HG03097 (cell line): Measurements from ENCODE around the gene CGNL1.

Source experiments
- ATAC-seq: cut with Tn5 transposase; IDR thresholded peaks from one replicate; pipeline ENCODE4 v1.9.1; 2021; ENCODE audit not compliant: unreplicated experiment, low FRiP score

The CGNL1 gene

DNA sequence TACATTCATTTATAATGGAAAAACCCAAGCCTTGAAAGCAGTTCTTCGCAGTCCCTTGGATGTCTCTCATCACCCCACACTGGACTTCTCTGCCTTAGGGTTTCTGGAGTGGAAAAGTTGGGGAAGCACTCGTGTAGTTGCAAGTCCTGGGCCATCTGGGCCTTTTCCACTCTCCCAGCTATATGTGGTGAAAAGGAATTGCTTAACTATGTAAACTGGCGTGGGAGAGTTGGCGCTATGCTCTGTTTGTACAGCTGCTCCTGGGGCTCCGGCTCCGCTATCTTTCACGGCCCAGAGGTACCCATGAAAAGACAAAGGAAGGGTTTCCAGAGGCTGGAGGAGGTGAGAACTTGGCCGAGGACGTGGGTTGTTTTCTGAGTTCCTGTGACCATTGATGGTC, 134.3 kb downstream of the CGNL1 start:
- ATAC-seq, result no peak

DNA sequence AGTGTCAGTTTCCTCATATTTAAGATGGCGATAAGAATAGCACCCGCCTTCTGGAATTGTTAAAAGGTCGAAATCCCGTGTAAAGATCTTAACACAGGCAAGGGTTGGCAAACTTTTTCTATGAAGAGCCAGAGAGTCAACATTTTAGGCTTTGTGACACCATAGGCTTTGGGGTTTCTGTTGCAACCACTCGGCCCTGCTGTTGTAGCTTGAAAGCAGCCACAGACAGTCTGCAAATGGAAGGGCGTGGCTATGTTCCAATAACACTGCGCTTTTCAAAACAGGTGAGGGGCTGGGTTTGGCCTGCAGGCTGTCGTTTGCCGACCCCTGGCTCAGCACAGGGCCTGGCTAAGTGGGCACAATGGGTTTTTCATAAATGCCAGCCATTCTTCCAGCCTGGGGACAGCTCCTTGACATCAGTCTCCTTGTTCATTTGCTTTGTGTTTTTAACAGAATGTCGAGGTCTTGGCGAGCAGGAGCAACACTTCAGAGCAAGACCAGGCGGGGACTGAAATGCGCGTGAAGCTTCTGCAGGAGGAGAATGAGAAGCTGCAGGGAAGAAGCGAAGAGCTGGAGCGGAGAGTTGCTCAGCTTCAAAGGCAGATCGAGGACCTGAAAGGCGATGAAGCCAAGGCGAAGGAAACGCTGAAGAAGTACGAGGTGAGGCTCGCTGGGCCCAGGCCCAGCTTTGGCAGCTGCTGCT, 140.2 kb downstream of the CGNL1 start:
- no peak for ATAC-seq

DNA sequence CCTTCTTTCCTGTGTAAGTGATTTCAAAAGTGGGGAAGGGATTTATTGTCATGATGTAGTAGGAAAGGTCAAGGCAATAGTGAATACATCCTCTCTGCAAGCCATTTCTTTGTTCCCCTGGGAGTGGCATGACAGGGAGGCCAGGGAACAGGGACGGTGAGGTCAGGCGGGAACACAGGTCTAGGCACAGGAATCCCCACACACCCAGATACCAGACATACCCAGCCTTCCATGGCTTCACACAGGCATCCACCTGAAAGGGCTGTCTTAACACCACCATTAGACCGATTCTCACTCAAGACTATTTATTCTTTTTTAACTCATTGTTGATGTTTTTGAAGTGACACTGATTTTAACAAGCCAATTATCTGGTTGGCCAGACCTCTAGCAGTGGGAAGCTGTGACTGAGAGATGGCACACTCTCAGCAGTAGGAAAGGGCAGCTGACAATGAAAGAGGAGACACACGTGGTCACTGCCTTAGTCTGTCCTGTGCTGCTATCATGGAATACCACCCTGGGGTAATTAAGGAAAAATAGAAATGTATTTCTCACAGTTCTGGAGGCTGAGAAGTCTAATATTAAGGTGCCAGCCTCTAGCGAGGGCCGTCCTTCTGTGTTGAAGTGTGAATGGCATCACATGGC, 140.8 kb downstream of the CGNL1 start:
- no peak for ATAC-seq

DNA sequence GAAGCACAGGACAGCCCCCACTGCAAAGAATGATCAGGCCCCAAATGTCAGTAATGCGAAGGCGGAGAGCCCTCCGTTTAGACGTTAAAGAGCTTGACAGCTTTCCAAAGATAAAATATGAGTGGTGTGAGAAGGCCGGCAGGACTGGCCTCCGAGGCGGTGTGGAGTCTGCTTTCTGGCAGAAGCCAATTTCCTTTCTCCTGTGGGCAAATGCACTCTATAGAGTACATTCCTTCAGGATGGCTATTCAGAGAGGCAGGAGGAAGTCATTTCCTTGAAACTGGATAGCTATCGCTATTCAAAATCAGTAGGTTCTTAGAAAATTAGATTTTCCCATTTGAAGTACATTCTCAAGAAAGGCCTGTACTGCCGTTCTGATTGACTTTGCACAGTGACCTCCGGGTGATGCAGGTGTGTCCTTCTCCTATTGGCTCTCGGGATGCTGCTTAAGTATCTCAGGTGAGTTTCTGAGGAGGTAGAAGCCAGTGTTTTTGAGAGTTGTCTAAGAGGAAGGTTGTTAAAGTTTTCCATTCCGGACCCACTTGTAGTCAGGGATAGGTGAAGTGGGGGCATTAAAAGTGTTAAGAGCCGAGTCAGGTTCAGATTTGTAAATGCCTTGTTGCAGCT, 142.6 kb downstream of the CGNL1 start:
- no peak for ATAC-seq

DNA sequence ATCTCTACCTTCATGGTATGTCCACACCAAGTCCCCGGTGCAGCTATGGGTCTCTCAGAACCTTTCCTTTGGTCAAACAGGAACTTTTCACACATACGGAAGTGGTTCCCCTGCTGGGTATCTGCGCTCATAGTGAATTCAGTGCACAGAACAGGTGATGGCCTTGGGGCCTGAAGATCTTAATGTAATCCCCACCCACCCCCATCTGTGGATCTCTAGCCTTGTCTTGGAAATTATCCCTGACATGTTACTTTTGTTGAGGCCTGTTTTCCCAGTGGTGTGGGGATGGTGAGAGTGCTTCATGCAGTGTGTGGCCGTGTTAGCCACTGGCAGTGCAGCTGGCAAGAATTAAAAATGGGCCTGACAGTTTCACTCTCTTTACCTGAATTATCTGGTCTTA, 143.5 kb downstream of the CGNL1 start:
- no peak for ATAC-seq

DNA sequence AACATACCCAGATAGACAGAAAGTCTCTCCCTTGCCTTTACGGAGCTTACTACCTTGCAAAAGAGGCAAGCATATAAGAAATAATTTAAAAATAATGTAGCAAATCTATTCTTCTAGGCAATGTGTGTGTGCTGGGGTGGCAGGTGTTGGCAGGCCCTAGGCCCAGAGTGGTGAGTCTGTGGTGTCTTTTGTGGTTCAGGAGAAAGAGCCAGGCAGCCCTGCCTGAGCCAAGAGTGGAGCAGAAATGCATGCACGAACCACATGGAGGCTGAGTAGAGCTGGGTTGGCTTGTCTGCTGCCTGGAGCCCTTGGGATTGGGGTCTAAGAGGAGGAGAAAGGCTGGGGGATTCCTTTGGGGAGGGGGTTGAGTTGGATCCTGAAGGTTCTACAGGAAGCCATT, 145.2 kb downstream of the CGNL1 start:
- ATAC-seq, result no peak

DNA sequence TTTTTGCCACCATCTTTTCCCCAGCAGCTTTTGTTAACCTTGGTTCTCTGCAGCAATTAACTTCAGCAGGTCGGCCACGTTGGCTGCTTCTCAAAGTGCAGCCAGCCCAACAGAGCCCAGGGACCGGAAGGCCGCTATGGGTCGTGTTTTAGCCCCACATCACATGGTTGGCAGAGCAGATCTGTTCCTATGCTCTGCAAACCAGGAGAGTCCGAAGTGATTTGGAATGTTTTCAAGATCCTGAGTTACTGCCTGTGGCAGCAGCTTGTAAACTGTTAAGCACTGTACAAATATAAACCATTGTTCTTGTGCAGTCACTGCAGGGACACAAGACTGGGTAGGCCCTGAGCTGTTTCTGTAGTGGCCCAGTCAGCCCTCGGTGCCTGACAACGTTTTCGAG, 145.8 kb downstream of the CGNL1 start:
- no peak for ATAC-seq

DNA sequence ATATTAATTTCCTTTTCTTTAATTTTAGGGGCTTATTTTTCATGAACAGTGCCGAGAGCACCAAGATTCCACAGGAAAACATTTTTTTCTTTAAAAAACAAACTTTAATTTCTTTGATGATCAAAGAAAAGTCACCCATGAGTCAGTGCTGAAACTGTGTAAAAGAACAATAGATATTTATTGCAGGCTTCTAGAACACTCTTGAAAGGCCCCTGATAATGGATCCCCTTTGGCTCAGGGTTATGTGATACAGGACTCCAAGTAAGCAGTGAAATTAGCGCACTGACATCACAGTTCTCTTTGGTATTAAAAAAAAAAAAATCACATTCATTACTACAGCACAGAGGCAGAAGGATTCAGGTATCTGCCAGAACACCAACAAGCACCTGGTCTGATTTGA, 149.3 kb downstream of the CGNL1 start:
- no peak for ATAC-seq

DNA sequence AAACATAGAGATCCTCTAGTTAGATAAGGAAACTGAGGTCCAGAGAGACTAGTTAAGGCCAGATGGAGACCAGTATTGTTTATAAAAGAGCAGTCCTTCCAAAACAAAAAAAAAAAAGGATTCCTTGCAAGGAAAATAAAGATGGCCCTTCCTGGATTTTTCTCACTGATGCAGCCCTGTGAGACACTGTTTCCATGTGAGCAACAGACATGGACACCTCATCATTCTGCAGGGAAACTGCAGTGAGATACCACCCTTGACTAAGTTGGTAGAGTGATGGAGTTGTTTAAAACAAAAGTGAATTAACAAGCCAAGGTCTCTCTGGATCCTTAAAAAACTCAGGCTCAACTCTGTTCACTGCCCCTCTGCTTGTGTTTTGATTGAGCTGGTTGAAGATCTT, 149.8 kb downstream of the CGNL1 start:
- ATAC-seq, result no peak

DNA sequence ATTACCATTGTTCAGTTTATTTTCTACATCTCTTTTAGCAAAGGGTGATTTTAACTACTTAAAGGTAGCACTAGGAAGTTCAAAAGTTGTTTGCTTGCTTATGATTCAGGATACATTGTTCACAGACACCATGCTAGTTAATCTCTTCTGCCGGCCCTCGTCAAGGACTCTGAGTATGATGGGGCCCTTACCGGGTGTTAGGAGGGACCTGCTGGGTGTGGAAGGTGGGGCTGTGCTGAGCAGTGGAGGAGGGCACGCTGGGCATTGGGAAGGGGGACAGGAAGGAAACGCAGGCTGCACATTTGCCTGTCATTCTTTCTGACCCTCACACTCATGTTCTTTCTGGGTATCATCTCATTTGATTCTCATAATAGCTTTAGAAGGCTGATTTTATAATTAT, 150.3 kb downstream of the CGNL1 start:
- ATAC-seq, result no peak

DNA sequence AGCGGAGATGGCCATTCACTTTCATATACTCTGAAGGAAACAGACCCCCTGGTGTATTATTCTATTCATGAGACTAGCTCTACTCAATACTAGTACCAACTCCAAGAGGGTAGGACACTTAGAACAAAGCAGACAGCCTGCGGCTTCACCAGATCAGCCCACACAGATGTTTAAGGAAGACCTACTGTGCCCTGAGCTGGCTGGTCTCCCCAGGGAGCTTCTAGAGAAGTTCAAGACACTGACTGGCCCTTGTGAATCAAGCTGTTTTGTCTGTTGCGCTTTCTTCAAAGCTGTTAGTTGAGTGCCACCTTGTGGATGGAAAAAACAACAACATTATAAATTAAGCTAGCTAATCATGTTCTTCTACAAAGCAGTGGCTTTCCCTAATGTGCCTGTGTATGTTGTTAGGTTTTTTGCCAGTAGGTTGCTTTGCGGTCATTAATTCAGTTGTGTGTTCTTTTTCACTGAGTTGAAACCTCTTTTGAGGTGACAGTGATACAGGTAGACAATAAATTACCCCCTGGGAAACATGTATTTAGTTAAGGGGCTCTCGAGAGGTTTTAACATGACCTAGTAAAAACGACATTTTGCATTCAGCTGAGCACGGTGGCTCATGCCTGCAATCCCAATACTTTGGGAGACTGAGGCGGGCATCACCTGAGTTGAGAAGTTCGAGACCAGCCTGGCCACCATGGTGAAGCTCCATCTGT, 151.2 kb downstream of the CGNL1 start:
- ATAC-seq, result no peak

DNA sequence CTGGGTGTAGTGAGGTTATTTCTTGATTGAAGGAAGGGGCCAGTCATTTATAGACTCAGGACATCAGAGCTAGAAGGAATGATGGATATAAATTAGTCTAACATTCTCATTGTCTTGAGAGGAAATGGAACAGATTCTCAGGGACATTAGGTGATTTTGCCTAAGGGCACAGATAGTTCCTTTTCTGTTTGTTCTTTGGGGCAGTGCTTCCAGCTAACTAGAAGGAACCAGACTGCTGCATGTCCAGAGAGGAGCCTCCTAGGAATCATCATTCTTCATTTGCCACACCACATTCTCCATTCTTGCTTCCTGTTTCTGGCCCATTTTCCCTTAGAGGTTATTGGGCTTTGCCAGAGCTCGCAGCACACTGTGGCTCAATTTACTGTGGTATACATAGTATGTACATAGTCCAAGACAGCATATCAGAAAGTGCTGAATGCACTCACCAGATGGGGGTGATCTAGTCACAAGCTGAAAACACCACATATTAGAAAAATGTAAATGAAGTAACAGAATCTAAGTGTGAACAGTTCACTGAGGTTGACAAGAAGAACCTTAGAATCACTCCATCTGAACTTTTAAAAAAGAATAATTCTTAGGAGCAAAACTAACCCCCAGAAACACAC, 152.7 kb downstream of the CGNL1 start:
- ATAC-seq, result no peak

DNA sequence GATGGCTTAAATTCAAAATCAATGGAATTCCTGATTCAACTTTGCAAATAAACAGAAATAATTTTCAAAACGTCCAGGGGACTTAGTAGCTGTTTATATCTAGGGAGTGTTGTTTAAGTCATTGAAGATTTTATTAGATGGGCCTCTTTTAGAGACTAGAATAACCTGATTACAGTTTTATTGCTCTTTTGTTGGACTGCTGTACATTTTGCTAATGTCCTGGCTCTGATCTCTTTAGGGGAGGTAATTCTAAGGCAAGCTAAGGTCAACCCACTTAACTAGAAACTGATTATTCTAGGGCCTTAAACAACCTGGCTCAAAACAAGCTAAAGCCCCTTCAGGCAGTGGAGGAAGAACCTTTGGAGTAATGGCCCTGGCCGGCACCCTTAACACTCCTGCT, 153.4 kb downstream of the CGNL1 start:
- no peak for ATAC-seq

DNA sequence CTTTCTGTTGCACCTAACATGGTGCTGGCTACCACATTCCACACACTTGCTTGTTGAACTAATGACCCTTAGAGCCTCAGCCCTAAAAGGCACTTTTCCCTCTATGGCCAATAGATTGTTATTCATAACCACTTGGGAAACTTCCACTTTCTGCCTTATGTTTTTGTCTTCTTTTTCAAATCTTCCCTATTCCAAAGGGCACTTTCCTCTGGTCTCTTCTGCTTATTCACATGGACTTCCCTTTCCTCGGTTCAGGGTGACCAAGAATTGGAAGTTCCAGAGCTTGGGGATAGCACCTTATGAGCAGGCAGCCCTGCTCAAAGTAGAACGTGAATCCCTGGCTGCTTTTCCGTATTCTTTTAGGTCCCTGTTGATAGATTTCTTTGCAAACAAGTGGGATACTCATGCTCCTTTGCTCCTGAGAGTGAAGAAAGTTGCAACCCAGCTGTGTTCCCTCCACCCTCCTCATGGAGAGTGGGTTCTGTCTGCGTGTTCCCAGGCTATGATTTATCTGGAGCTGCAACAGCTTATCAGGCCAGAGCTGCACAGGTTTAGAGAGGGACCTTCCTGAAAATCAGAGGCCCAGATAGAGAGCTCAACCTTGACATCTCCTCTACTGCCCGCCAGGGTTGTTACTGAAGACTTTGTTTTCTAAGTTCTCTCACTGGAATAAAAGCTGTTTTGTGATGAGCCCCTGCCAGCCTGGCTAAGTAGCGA, 156.6 kb downstream of the CGNL1 start:
- no peak for ATAC-seq

DNA sequence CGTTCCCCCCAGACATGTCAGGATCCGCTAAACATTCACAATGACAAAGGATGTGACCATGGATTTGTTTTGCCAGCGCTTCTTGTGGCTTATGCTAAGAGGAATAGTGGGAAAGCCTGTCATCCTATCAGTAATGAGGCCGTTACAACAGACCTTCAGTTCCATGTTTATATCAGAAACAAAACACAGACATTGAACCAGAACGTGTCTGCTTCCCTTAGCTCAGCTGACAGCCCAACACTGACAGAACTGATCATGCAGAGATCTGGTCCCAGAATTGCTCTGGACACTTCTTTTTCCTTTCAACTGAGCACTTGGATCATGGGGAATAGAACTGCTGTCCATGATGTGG, 157.1 kb downstream of the CGNL1 start:
- no peak for ATAC-seq

DNA sequence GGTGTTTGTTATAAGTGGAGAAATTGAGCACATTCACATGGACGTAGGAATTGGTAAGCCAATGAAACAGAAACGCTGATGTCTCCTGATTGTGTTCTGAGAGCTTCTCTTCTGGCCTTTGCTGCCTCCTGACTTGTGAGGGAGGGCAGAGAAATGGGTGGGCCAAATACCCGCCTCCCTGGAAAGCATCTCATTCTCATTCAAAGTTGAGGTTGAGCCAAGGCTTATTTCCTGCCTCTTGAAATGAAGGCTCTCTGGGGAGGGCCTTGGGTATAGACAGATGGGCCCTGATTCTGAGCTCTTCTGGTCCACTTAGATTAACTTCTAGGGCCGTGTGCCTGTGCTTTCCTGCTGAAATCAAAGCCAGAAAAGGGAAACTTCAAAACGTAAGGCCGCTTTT, 158.0 kb downstream of the CGNL1 start:
- ATAC-seq, result no peak

DNA sequence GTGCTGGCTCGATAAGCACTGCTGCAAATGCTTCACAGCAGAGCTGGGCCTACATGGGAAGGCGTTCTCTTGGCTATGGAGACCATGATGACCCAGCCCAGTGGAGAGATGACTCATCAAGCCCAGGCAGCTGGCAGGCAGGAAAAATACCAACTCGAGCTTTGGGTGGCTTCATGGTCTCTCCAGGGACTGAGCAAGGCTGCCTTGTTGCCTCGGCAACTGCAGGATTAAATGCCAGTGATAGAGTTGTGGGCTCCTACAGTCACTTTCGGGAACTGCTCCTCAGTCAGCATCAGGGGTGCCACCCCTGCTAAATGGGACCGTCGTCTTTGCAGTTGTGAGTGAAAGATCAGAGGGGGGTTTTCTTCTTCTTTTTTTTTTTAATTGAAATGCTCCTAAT, 160.8 kb downstream of the CGNL1 start:
- no peak for ATAC-seq

DNA sequence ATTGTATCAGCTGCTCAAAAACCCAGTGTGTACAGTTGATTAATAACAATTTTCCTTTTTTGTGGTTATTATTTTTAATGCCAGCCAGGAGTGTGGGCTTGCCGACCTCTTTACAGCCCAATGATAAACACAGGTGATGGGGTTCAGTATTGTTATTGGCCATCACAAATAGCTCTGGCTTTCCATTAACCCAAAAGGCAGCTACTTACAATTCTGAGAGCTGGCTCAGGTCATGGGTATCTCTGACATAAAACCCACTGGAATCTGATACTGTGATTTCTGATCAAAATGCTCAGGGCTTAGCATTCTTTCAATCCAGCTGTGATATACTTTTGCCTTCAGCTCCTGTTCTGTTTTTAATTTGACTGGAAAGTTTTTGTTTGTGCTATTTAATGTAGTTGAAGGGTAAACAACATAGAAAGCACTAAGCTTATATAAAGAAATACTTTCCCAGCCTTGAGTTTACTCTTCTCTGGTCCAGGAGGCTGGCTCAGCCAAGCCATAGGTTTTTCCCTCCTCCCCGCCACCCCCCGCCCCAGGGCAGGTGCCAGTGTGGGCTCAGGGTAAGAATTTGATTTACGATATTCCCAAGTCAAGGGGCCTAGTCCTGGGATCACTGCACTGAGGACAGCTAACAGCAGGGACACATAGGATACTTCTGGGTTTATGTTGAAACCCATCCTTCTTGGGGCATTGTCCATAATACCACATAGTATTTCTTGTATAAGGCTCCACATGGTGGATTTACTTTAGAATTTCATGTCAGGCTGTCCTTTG, 161.4 kb downstream of the CGNL1 start:
- ATAC-seq, result no peak

DNA sequence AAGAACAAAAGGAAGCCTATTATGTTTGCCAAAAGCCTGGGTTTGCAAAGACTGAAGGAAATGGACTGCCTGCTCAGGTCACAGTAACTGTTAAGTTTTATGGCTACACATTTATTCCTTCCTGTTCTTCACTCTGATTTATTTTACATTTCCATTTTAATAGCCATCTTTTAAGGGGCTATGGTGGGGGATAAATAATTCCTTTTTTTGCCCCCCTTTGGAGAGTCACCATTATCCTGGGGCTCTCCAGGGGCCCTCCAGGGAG, 161.9 kb downstream of the CGNL1 start:
- no peak for ATAC-seq

DNA sequence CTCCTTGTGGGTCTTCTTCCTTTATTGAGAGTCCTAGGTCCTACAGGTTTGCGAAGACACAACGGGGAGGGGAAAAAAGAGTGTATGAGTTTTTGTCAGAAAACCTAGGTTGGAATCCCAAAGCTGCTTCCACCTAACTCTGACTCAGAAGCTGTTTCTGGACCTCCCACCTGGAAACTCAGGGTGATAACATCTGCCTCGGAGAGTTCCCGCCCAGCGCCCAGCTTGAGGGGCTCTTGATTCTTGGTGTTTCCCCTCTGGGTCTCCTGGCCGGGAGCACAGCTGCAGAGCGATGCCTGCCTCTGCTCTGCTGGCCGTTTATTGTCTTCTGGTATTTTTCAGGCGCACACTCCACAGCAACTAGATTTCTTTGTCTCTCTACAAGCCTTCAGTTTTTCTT, 162.5 kb downstream of the CGNL1 start:
- no peak for ATAC-seq
